Measurements from ENCODE around the gene FARP1.

Gene FARP1

GRCh38 chr13:98175043-98175442, 32.1 kb downstream of the FARP1 start:
- no peak for DNase-seq

DNA sequence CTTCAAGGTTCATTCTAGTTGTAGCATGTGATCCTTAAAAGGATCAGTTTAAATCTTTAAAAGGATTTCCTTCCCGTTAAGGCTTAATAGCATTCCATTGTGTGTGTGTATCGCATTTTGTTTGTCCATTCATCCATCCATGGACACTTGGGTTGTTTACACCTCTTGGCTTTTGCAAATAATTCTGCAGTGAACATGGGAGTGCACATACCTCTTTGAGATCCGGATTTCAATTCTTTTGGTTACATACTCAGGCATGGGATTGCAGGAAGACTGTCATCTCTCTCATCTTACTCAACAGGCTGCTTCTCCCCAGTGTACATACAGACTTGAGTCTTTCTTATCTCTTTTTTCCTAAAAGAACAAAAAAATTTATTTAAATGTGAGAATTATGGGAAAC, 32.9 kb downstream of the FARP1 start:
- no peak for DNase-seq

DNA sequence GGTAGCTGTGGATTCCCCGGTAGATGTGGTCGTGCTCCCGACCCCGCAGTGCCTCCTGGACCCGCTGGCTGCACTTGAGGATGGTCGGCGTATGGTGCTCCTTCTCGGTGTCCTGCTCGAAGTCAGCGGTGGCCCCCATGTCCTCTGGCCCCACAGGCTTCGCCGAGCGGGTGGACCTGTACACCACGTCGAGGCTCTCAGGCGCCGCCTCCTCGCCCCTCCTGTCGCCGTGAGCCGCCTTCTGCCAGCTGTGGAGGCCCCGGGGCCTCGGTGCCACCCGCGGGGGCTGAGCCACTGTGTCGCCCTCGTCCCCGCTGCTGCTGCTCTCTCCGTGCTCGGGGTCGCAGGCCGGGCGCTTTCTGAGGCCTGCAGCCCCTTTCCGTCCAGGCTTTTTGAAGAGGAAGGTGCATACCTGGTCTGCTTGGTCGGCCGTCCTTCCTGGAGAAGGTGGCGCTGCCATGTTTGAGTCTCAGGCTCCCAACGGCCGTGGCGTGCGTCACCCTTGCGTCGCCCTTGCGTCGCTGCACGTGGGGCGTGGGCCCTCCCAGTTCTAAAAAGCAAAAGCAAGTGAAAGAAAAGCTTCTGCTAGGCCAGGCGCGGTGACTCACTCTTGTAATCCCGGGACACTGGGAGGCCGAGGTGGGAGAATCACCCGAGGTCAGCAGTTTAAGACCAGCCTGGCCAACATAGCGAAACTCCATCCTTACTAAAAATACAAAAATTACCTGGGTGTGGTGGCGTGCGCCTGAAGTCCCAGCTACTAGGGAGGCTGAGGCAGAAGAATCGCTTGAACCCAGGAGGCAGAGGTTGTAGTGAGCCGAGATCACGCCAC, 34.1 kb downstream of the FARP1 start, which contains the start of gene RNF113B:
TSS of gene RNF113B (minus strand) at position 493 of the 832 bp plus-strand sequence. CDS start at position 460, 33 bp downstream.
- DNase-seq: no peak

DNA sequence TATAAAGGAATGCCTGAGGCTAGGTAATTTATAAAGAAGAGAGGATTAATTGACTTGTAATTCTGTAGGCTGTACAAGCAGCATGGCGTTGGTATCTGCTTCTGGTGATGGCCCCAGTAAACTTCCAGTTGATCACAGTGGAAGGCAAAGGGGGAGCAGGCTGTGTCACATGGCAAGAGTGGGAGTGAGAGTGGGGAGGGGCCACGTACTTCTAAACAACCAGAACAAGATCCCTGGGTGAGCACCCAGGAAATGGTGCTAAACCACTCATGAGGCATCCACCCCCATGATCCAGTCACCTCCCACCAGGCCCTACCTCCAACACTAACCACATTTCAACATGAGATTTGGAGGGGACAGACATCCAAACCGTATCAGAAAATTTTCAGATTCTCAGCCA, 37.2 kb downstream of the FARP1 start:
- no peak for DNase-seq

DNA sequence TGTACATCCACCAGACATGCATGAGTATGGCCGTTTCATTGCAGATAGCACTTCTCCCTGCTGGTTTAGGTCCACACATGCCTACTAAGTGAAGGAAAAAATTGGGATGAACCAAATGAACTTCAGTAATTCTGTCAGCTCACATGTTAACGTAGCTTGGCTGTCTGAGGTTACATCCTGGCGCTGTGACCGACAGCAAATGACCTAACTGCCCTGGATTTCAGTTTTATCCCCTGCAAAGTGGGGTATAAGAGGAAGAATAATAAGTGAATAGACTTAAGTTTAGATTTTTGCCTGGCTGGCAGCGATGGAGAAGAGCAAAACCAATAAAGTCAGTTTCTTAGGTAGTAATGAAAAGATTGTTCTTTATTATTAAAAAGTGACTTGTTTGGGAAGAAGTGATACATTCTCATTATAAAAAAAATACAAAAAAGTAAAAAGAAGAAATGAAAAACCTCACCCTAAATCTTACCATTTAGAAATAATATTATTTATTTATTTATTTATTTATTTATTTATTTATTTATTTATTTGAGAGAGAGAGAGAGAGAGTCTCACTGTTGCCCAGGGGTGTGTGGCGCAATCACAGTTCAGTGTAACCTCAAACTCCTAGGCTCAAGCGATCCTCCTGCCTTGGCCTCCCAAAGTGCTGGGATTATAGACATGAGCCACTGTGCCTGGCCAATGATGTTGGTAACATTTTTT, 38.4 kb downstream of the FARP1 start:
- no peak for DNase-seq

DNA sequence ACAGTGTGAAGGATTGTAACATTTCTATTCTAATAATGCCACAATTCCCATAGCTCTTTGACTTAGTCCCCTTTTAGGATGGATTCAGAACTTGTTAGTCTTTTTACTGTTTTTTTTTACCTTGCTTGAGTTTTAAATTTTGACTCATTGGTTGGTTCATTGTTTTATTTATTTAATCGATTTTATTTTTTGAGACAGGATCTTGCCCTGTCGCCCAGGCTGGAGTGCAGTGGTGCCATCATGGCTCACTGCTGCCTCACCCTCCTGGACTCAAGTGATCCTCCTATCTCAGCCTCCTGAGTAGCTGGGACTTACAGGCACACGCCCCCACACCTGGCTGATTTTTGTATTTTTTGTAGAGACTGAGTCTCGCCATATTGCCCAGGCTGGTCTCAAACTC, 39.3 kb downstream of the FARP1 start:
- no peak for DNase-seq

DNA sequence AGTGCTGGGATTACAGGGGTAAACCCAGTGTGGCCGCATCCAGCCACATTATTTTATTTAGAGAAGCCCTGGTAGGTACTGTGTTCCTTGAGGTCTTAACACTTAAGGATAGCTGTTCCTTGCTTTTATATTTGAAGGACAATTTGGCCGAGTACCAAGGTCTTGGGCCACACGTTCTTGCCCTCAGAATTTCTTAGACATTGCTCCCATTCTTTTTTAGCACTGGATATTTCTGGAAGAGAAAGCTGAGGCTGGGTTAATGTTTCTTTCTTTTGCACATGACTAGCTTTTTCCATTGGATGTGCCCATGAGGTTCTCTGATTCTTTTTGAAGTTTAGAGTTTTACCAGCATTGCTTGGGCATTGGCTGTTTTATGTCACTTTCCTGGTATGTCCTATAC, 39.7 kb downstream of the FARP1 start:
- no peak for DNase-seq

- no peak for DNase-seq
Observed at GRCh38 chr13:98184792-98185191, 41.9 kb downstream of the FARP1 start.

GRCh38 chr13:98187155-98187964, 44.5 kb downstream of the FARP1 start:
- DNase-seq: no peak

DNA sequence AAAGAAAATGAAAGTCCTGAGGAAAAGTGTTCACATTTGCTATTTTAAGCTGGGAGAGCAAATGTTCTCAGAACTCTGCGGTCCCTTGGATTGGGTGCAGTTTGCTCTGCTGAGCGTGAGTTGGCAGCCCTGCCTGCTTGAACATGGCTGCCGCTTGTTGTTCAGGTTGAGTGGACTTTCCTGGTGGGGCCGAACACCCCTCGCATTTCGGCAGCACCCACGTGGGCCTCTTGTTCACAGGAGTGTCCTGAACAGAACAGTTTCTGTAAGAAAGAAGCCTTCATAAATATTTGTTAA, 45.0 kb downstream of the FARP1 start:
- DNase-seq: no peak

DNA sequence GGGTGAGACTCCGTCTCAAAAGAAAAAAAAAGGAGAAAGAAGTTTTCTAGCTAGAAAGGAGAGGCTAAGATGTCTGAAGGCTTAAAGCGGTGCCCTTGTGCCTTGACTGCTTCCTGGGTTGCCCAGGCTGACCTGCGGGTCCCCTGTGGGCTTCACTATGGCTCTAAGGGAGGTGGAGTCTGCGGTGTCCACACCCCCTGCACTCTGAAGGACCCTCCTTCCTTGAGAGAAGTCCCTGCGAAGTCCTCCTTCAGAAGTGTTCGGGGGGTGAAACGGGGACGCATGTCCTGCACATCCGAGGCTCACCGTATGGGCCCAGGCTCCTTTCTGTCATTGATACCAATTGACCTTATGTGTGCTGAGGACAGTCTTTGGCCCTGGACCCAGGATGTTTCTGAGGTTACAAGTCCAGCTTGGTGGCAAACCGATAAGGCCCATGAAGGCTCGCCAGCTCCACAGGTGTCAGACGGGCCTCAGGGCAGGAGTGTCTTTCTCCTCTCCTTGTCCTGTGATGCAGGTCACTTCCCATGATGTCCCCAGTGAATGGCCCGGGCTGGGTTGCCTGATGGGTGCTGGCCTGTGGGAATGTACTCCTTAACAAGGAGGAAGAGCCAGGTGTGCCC, 45.8 kb downstream of the FARP1 start:
- no peak for DNase-seq

DNA sequence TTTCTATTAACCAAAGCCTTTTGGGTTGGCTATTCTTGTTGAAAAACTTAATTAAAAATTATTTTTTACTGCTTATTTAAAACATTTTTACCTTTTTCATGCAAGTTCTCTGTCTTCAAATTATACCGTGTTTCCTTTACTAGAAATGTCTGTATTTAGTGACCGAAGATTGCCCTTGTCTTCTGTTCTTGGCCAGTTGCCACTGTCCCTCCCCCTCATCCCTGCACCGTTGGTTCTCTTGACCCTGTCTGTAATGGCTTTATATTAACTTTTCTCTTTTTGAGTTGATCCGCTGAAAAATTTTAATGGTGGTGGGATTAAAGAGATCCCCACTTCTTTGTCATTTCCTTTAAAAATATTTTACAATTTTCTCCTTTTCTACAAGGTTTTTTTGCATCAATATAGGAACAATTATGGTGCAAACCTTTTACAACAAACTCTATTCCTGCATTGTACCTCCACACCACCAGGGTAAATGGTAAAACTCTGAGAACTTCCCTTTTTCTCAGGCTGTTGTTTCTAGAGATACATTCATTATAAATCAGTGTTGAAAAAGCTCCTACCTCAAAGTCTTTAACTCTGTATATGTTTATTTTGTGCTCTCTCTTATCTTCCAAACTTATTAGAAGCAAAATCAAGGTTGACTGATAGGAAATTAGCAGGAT, 47.1 kb downstream of the FARP1 start:
- DNase-seq: no peak

- DNase-seq: no peak
Observed at GRCh38 chr13:98190889-98191444, 48.1 kb downstream of the FARP1 start.

- DNase-seq: no peak
Observed at GRCh38 chr13:98192008-98192407, 49.1 kb downstream of the FARP1 start.

DNA sequence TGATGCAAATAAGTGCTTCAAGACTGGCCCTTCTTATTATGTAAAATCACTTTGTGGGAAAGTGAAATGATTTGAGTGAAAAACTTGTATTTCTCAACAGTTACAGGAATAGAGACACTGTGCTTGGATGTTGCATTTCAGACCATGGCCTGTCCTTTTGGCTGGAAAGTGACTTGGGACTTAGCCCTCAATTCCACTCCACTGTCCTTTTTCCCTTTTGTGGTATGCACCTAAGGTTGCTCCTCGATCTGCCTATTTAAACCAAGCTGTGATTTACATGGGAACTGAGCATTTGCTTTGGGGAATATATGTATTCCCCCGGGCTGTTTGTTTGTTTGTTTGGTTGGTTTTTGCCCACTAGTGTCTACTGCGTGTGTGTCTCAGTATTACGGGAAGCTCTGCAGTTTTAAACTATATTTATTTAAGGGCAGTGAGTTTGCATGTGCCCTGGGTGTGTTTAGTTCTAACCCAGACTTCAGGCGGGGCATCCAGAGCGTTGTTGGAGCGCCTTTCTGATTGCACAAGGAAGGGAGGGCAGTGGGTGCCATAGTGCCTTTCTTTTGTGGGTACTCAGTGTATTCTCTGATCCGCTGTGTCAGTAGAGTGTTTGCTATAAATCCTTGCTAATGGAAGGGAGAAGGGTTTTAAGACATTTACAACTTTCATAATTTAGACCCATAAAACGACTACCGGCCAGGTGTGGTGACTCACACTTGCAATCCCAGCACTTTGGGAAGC, 52.3 kb downstream of the FARP1 start:
- no peak for DNase-seq

DNA sequence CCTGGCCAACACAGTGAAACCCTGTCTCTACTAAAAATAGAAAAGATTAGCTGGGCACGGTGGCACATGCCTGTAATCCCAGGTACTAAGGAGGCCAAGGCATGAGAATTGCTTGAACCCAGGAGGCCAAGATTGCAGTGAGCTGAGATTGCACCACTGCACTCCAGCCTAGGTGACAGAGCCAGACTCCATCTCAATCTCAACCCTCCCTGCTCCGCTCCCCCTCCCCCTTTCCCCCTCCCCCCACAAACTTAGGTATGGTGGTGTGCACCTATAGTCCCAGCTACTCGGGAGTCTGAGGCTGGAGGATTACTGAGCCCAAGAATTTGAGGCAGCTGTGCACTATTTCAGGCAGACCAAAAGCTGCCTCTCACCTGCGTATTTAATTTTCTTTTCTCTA, 55.8 kb downstream of the FARP1 start:
- no peak for DNase-seq

DNA sequence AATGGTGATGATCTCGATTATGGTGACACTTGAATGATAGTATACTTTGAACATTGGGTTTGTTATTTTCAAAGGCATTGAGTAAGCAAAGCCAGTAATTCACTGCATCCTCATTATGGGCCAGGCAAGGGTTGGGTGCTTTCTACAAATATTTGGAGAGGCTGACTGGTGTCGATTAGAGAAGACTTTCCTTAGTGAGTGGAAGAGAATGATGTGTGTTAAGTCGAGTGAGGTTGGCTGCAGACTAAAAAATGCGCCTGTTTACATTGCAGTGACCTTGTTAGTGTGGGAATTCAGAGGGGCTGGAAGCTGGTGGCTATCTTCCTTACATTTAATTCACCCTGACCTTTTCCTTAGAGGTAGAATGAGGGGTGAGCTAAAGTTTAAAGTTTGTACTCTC, 56.6 kb downstream of the FARP1 start:
- DNase-seq: no peak

- DNase-seq: no peak
Observed at GRCh38 chr13:98200211-98200878, 57.5 kb downstream of the FARP1 start.

GRCh38 chr13:98201189-98201588, 58.3 kb downstream of the FARP1 start:
- DNase-seq: no peak

DNA sequence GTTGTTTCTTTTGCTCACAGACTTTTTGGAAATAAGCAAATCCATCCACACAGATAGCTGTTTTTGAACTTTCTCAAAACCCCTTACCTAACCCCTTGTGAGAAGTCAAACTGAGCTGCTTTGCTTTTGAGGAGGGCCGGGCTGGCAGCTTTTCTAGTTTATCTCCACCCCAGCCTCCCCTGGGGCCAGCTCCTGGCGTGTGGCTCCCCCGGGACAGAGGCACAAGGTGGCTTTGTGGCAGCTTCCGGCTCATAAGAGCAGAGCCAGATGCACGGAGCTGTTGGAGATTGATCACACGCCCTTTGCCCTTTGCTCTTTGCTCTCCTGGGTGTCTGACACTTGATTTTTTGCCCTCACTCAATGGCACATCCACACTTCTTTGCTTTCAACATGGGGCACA, 59.1 kb downstream of the FARP1 start:
- DNase-seq: no peak
